Lung (tissue), 12 donors: ENCODE results near the gene NTRK2. TPM values are rescaled to one million over a fixed set of nuclear protein-coding genes. Genes with fewer than 3 reads are reported as not detected.

Experiments
- ATAC-seq: fragments of 200-7000 bp; cut with Tn5 transposase; one replicate; pipeline ENCODE4 v1.9.1; 2020; ENCODE audit warnings: moderate number of reproducible peaks; ENCODE audit not compliant: insufficient read depth, low FRiP score
- DNase-seq, 3 donors: peaks; one replicate each; pipeline ENCODE4 v3.0.0-alpha.2; 2013 to 2017
- H3K27ac ChIP-seq, 2 donors: one replicate each; pipeline ENCODE4 v1.5.1; 2013; ENCODE audit warnings: mild to moderate bottlenecking in 2 of 2, moderate library complexity in 2 of 2, control low read depth in 1 of 2, inconsistent platforms in 1 of 2, low read depth in 1 of 2, low read length in 1 of 2
- H3K27me3 ChIP-seq, 3 donors: one replicate each; pipeline ENCODE4 v1.5.1; 2013; ENCODE audit warnings: low read length in 2 of 3; ENCODE audit not compliant: control insufficient read depth in 3 of 3, insufficient read depth in 3 of 3
- H3K36me3 ChIP-seq, 4 donors: one replicate each; pipeline ENCODE4 v1.5.1; 2013; ENCODE audit warnings: low read length in 4 of 4, mild to moderate bottlenecking in 1 of 4, moderate library complexity in 1 of 4; ENCODE audit not compliant: control insufficient read depth in 4 of 4, insufficient read depth in 4 of 4
- H3K4me1 ChIP-seq, 5 donors: one replicate each; pipeline ENCODE4 v1.5.1; 2013; ENCODE audit warnings: low read length in 5 of 5, mild to moderate bottlenecking in 2 of 5, moderate library complexity in 1 of 5; ENCODE audit not compliant: control insufficient read depth in 5 of 5, insufficient read depth in 5 of 5
- H3K4me3 ChIP-seq: one replicate; pipeline ENCODE4 v1.5.1; 2013; ENCODE audit warnings: mild to moderate bottlenecking, control low read depth, moderate library complexity
- H3K9ac ChIP-seq, 2 donors: one replicate each; pipeline ENCODE4 v1.5.1; 2013; ENCODE audit warnings: low read length in 2 of 2, control low read depth in 1 of 2; ENCODE audit not compliant: insufficient read depth in 1 of 2
- H3K9me3 ChIP-seq, 4 donors: one replicate each; pipeline ENCODE4 v1.5.1; 2013; ENCODE audit warnings: low read length in 3 of 4, mild to moderate bottlenecking in 1 of 4, moderate library complexity in 1 of 4; ENCODE audit not compliant: control insufficient read depth in 4 of 4, insufficient read depth in 3 of 4
- CTCF ChIP-seq: IDR thresholded peaks from 2 replicates; pipeline ENCODE4 v1.5.1; 2012; ENCODE audit warnings: mild to moderate bottlenecking; ENCODE audit errors: control extremely low read depth, extremely low read depth
- WGBS, 2 donors: extraction: QIAGEN DNeasy Blood & Tissue Kit; methylation state at CpG; one replicate each; pipeline ENCODE4 v1.1.7; 2013; 5-methylcytosine and 5-hydroxymethylcytosine counted together
- polyA plus RNA-seq, 2 donors: library from polyadenylated mRNA; stranded (reverse); fragments of 200-250 nt; gene quantifications; one replicate each; pipeline ENCODE4 v1.2.1, GENCODE V29; 2013
- total RNA-seq, 2 donors: library from RNA; depleted of rRNA in 1 of 2; stranded (reverse); fragments of >200 nt in 1 of 2; gene quantifications; one replicate each; pipeline ENCODE4 v1.2.1, GENCODE V29; 2014 to 2021
- donor health status: control.
- donor health status: control.
- donor health status: Bipolar disorder and iron deficiency.
- donor health status: healthy.
- donor health status: DM: yes; HTN: yes; CAD: no.

The NTRK2 gene
- total and polyA plus RNA-seq, 4 donors: 0.33 to 14.4 (median 3.3) TPM

DNA sequence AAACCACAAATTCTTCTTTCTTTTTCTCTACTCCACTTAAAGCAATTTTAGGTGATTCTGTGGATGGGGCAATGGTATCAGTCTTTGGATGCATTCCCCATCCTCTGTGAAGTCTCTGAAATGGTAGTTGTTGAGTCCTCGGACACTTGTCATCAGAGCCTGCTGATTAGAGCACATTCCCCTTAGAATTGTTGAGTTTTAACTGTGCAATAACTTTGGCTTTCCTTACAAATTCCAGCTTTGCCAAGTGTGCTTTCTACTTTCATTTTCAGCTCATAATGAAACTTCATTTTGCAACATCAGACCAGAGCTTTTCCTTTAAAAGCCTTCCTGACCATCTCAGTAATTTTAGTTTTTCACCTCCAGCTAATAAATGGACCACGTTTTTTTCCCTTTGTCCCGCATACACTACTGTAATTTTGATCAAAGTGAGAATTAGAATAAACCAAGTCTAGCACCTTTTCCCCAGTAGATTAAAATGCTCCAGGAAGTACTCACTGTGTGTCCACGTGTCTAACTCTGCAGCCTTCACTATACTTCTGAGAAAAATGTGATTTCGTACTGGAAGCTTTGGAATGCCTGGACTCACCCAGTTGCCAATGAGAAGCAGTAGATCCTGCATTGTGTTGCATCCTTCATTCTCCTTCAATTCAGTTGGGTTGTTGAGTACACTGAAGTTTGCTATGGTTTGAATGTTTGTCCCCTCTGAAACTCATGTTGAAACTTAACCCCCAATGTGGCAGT lies 135.6 kb downstream of the NTRK2 start:
- no peak overlapping the region for H3K4me3 ChIP-seq
- DNase-seq: peak in 1 of 3 donors; percentile 52
- peaks cover 0 to 2% (median 0%) of the 10 kb centered on the region in 3 donors for H3K27me3 ChIP-seq
- WGBS, 2 donors: 50 to 68% methylated on average over 5 of the region's 5 CpGs
- H3K9ac ChIP-seq: no peak overlapping the region
- no peaks in the 10 kb centered on the region for H3K36me3 ChIP-seq
- H3K27ac ChIP-seq: no peak overlapping the region
- no peak for ATAC-seq
- H3K9me3 ChIP-seq: no peaks in the 10 kb centered on the region
- TF ChIP-seq CTCF: no peak
- no peaks in the 10 kb centered on the region for H3K4me1 ChIP-seq

- no peak overlapping the region for H3K27ac ChIP-seq
- H3K9me3 ChIP-seq: no peaks in the 10 kb centered on the region
- no peak for TF ChIP-seq CTCF
- no peak overlapping the region for H3K9ac ChIP-seq
- H3K36me3 ChIP-seq: no peaks in the 10 kb centered on the region
- H3K4me1 ChIP-seq: peaks cover 0 to 2% (median 0%) of the 10 kb centered on the region in 5 donors
- peaks cover 0 to 6% (median 0%) of the 10 kb centered on the region in 3 donors for H3K27me3 ChIP-seq
- no peak overlapping the region for H3K4me3 ChIP-seq
- ATAC-seq (no peak), DNase-seq (no peak)
- 92 to 96% methylated on average over 5 of the region's 5 CpGs for WGBS, 2 donors
Measured at GRCh38 chr9:84807431-84807830, 137.9 kb downstream of the NTRK2 start.

DNA sequence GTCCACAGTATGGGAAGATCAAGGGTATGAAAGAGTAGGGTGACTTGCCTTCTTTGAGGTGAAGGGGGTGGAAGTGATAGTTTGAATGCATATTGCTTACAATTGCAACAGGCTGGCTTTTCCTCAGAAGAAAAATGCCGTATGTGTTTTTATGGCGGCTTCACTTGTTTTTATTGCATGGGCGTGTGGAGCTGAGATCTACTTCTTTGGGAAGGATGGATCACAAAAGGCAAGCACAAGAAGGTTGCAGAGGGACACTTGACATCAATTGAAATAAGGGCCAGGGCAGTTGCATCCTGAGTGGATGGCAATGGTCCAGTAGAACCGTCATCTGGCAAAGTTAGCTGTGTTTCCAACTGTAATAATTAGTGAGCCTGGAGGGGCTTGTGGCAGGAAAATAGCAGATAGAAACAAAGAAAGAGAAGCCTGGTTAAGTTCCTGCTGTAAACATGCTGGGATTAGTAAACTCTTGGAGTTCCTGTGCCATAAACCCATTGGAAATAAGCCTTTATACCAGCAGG lies 138.4 kb downstream of the NTRK2 start:
- Histone ChIP-seq H3K4me3 (no peak overlapping the region), H3K27ac (no peak overlapping the region), H3K9me3 (no peaks in the 10 kb centered on the region), H3K4me1 (peaks cover 0 to 2% (median 0%) of the 10 kb centered on the region in 5 donors), H3K27me3 (peaks cover 0 to 4% (median 0%) of the 10 kb centered on the region in 3 donors), H3K36me3 (no peaks in the 10 kb centered on the region), H3K9ac (no peak overlapping the region)
- TF ChIP-seq CTCF: no peak
- no peak for ATAC-seq
- no peak for DNase-seq
- 83 to 90% methylated on average over 4 of the region's 4 CpGs for WGBS, 2 donors

DNA sequence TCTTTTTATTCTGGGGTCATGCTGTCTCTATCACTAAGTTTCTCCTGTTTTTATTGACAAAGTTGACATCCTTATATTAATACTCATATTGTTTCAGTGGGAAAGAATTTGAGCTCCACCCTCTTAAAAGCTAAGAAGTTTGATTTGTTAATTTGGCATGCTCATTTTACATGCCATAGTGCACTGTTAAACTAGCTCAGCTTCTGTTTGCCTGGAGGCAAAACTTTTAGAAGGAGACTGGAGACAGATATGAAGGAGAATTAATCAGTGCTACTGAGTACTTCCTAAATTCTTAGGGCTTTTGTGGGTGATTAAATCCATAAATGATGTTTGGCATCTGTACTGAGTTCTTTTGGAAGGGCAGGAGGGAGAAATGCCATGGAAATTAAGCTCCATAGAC lies 138.9 kb downstream of the NTRK2 start:
- TF ChIP-seq CTCF: no peak
- Histone ChIP-seq H3K36me3 (no peaks in the 10 kb centered on the region), H3K27me3 (peaks cover 0 to 6% (median 0%) of the 10 kb centered on the region in 3 donors), H3K9me3 (no peaks in the 10 kb centered on the region), H3K4me3 (no peak overlapping the region), H3K9ac (no peak overlapping the region), H3K27ac (no peak overlapping the region), H3K4me1 (peaks cover 0 to 2% (median 0%) of the 10 kb centered on the region in 5 donors)
- ATAC-seq (no peak), DNase-seq (no peak)
